Measurements from ENCODE around the gene MTG1. TPM values are rescaled to one million over a fixed set of nuclear protein-coding genes. Genes with fewer than 3 reads are reported as not detected.

MTG1 gene
- total RNA-seq, 1 experiment from 2014 or later, result 83.3 TPM

- H3K36me3 ChIP-seq (ENCODE audit: insufficient read depth, low read length, poor library complexity, severe bottlenecking), result no peaks in the 10 kb centered on the region
- intact Hi-C loops (cut with micrococcal nuclease; ENCODE audit: unreplicated experiment), result no loop called here
- no peak for TF ChIP-seq EZH2 (IDR thresholded peaks at IDR 0.05; ENCODE audit: borderline replicate concordance, low read depth, low read length, poor library complexity, severe bottlenecking)
- TF ChIP-seq CTCF (conservative IDR thresholded peaks at IDR 0.05; ENCODE audit: low read depth, low read length), result no peak
- CTCF ChIA-PET, result no interaction called here
- H3K27me3 ChIP-seq (replicated peaks; ENCODE audit: insufficient read depth, low read depth, low read length, poor library complexity), result no peaks in the 10 kb centered on the region
- POLR2A ChIA-PET (ENCODE audit: low non-redundant PET), result no interaction called here
- no peak for DNase-seq (ENCODE audit: low spot score)
- no peak overlapping the region for H3K4me3 ChIP-seq (ENCODE audit: low read depth, low read length, poor library complexity, severe bottlenecking)
- H3K9me3 ChIP-seq (ENCODE audit: low read depth, low read length, poor library complexity, severe bottlenecking), result no peaks in the 10 kb centered on the region
- BruUV-seq (replicated peaks), result no TSS peak
- H3K4me1 ChIP-seq (ENCODE audit: insufficient read depth, low read length, poor library complexity, severe bottlenecking), result no peaks in the 10 kb centered on the region
- H3K27ac ChIP-seq (ENCODE audit: low read depth, low read length, poor library complexity, severe bottlenecking), result no peak overlapping the region
These were observed 67.9 kb downstream of the MTG1 start for GRCh38 chr10:133461841-133462240.

- CTCF ChIA-PET, result no interaction called here
- H3K4me1 ChIP-seq (ENCODE audit: insufficient read depth, low read length, poor library complexity, severe bottlenecking), result no peaks in the 10 kb centered on the region
- DNase-seq (ENCODE audit: low spot score), result no peak
These were observed 68.8 kb downstream of the MTG1 start for GRCh38 chr10:133462512-133463305.

GRCh38 chr10:133464582-133465031, 70.7 kb downstream of the MTG1 start:
- Histone ChIP-seq H3K27me3 (replicated peaks; ENCODE audit: insufficient read depth, low read depth, low read length, poor library complexity) (no peaks in the 10 kb centered on the region), H3K4me3 (ENCODE audit: low read depth, low read length, poor library complexity, severe bottlenecking) (no peak overlapping the region), H3K4me1 (ENCODE audit: insufficient read depth, low read length, poor library complexity, severe bottlenecking) (no peaks in the 10 kb centered on the region), H3K27ac (ENCODE audit: low read depth, low read length, poor library complexity, severe bottlenecking) (no peak overlapping the region), H3K36me3 (ENCODE audit: insufficient read depth, low read length, poor library complexity, severe bottlenecking) (no peaks in the 10 kb centered on the region), H3K9me3 (ENCODE audit: low read depth, low read length, poor library complexity, severe bottlenecking) (no peaks in the 10 kb centered on the region)
- ChIA-PET CTCF (no interaction called here), POLR2A (ENCODE audit: low non-redundant PET) (no interaction called here)
- no peak for DNase-seq (ENCODE audit: low spot score)
- TF ChIP-seq CTCF (conservative IDR thresholded peaks at IDR 0.05; ENCODE audit: low read depth, low read length), result no peak
- no peak for TF ChIP-seq EZH2 (IDR thresholded peaks at IDR 0.05; ENCODE audit: borderline replicate concordance, low read depth, low read length, poor library complexity, severe bottlenecking)
- no TSS peak for BruUV-seq (replicated peaks)
- intact Hi-C loops (cut with micrococcal nuclease; ENCODE audit: unreplicated experiment), result no loop called here

More at GRCh38 chr10:133462512-133463305, 68.8 kb downstream of the MTG1 start:
- POLR2A ChIA-PET (ENCODE audit: low non-redundant PET), result no interaction called here
- Histone ChIP-seq H3K27me3 (replicated peaks; ENCODE audit: insufficient read depth, low read depth, low read length, poor library complexity) (no peaks in the 10 kb centered on the region), H3K27ac (ENCODE audit: low read depth, low read length, poor library complexity, severe bottlenecking) (no peak overlapping the region), H3K4me3 (ENCODE audit: low read depth, low read length, poor library complexity, severe bottlenecking) (no peak overlapping the region), H3K36me3 (ENCODE audit: insufficient read depth, low read length, poor library complexity, severe bottlenecking) (no peaks in the 10 kb centered on the region), H3K9me3 (ENCODE audit: low read depth, low read length, poor library complexity, severe bottlenecking) (no peaks in the 10 kb centered on the region)
- intact Hi-C loops (cut with micrococcal nuclease; ENCODE audit: unreplicated experiment), result no loop called here
- BruUV-seq (replicated peaks), result no TSS peak
- no peak for TF ChIP-seq EZH2 (IDR thresholded peaks at IDR 0.05; ENCODE audit: borderline replicate concordance, low read depth, low read length, poor library complexity, severe bottlenecking)
- TF ChIP-seq CTCF (conservative IDR thresholded peaks at IDR 0.05; ENCODE audit: low read depth, low read length), result no peak
